Osteocyte (in vitro differentiated cells): ENCODE data around the gene EEPD1. TPM values are rescaled to one million over a fixed set of nuclear protein-coding genes. Genes with fewer than 3 reads are reported as not detected.

Experiments
- DNase-seq: peaks from one replicate; pipeline ENCODE4 v3.0.0; 2021; ENCODE audit warnings: mixed read lengths; ENCODE audit not compliant: unreplicated experiment; ENCODE audit errors: extremely low spot score
- H3K27ac Mint-ChIP-seq: one replicate; pipeline ENCODE4 v1.8.0; 2021; ENCODE audit warnings: mild to moderate bottlenecking, mixed read lengths; ENCODE audit not compliant: unreplicated experiment
- H3K27me3 Mint-ChIP-seq: one replicate; pipeline ENCODE4 v1.8.0; 2021; ENCODE audit warnings: mixed read lengths; ENCODE audit not compliant: unreplicated experiment
- H3K36me3 Mint-ChIP-seq: one replicate; pipeline ENCODE4 v1.8.0; 2021; ENCODE audit warnings: mixed read lengths; ENCODE audit not compliant: unreplicated experiment
- H3K4me1 Mint-ChIP-seq: one replicate; pipeline ENCODE4 v1.8.0; 2021; ENCODE audit warnings: mixed read lengths; ENCODE audit not compliant: unreplicated experiment
- H3K4me3 Mint-ChIP-seq: one replicate; pipeline ENCODE4 v1.8.0; 2021; ENCODE audit warnings: mild to moderate bottlenecking, moderate library complexity, mixed read lengths; ENCODE audit not compliant: unreplicated experiment
- H3K9me3 Mint-ChIP-seq: one replicate; pipeline ENCODE4 v1.8.0; 2021; ENCODE audit warnings: mixed read lengths; ENCODE audit not compliant: unreplicated experiment
- total RNA-seq: library from RNA; stranded (reverse); gene quantifications from 2 replicates; pipeline ENCODE4 v1.2.1, GENCODE V29; 2021
- TF ChIP-seq, protein P1 (sequence below): fragments of 200-600 bp; sonication (generic); IDR thresholded peaks from 2 replicates; pipeline ENCODE4 v1.5.0; 2021; ENCODE audit warnings: antibody characterized with exemption, mild to moderate bottlenecking, moderate library complexity

EEPD1 gene
- total RNA-seq, 1 donor from 2014 or later = 1.3 TPM

- no peak for DNase-seq
- Mint-ChIP-seq H3K4me3 (no peak overlapping the region), H3K36me3 (peaks cover 2% of the 10 kb centered on the region), H3K27ac (no peak overlapping the region), H3K9me3 (no peaks in the 10 kb centered on the region), H3K4me1 (no peaks in the 10 kb centered on the region), H3K27me3 (peaks cover 3% of the 10 kb centered on the region)
- TF ChIP-seq, protein P1, sequence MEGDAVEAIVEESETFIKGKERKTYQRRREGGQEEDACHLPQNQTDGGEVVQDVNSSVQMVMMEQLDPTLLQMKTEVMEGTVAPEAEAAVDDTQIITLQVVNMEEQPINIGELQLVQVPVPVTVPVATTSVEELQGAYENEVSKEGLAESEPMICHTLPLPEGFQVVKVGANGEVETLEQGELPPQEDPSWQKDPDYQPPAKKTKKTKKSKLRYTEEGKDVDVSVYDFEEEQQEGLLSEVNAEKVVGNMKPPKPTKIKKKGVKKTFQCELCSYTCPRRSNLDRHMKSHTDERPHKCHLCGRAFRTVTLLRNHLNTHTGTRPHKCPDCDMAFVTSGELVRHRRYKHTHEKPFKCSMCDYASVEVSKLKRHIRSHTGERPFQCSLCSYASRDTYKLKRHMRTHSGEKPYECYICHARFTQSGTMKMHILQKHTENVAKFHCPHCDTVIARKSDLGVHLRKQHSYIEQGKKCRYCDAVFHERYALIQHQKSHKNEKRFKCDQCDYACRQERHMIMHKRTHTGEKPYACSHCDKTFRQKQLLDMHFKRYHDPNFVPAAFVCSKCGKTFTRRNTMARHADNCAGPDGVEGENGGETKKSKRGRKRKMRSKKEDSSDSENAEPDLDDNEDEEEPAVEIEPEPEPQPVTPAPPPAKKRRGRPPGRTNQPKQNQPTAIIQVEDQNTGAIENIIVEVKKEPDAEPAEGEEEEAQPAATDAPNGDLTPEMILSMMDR = no peak
These were observed 33.5 kb downstream of the EEPD1 start for GRCh38 chr7:36186359-36187121.

GRCh38 chr7:36188266-36188665, 35.2 kb downstream of the EEPD1 start:
- Mint-ChIP-seq H3K36me3 (peaks cover 2% of the 10 kb centered on the region), H3K9me3 (no peaks in the 10 kb centered on the region)

DNA sequence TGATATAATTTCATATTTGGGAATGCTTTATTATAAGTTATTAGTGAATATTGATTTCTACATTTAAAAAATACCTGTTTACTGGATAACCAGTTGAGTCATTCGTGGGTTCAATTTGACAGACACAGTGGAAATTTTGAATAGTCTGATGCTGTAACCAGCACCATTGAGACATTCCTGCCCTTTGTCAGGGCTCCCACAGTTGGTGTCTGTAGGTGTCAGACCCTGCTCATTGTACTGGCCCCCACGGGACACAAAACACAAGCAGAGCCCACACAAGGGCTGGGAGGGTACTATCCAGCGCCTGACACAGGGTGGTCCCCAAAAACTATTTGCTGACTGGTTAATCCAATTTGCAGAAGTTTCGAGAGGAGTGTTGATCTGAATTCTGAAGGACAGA, 35.9 kb downstream of the EEPD1 start:
- Mint-ChIP-seq H3K4me1 (no peaks in the 10 kb centered on the region), H3K36me3 (peaks cover 2% of the 10 kb centered on the region), H3K27ac (no peak overlapping the region), H3K27me3 (peaks cover 3% of the 10 kb centered on the region), H3K9me3 (no peaks in the 10 kb centered on the region), H3K4me3 (no peak overlapping the region)
- DNase-seq = no peak
- TF ChIP-seq, protein P1 = no peak

More at GRCh38 chr7:36188266-36188665, 35.2 kb downstream of the EEPD1 start:
- H3K4me3 Mint-ChIP-seq = no peak overlapping the region
- peaks cover 3% of the 10 kb centered on the region for H3K27me3 Mint-ChIP-seq
- H3K4me1 Mint-ChIP-seq = no peaks in the 10 kb centered on the region
- TF ChIP-seq, protein P1 = no peak
- DNase-seq = no peak
- H3K27ac Mint-ChIP-seq = no peak overlapping the region

GRCh38 chr7:36190447-36191291, 37.6 kb downstream of the EEPD1 start:
- Mint-ChIP-seq H3K4me3 (no peak overlapping the region), H3K4me1 (no peaks in the 10 kb centered on the region), H3K36me3 (peaks cover 2% of the 10 kb centered on the region), H3K27ac (no peak overlapping the region), H3K9me3 (no peaks in the 10 kb centered on the region), H3K27me3 (peaks cover 3% of the 10 kb centered on the region)
- TF ChIP-seq, protein P1 = no peak
- no peak for DNase-seq
